Lung (tissue), 12 donors: ENCODE measurements around the gene SLC9A7. TPM values are rescaled to one million over a fixed set of nuclear protein-coding genes. Genes with fewer than 3 reads are reported as not detected.

Source experiments
- ATAC-seq: fragments of 200-7000 bp; cut with Tn5 transposase; one replicate; pipeline ENCODE4 v1.9.1; 2020; ENCODE audit warnings: moderate number of reproducible peaks; ENCODE audit not compliant: insufficient read depth, low FRiP score
- DNase-seq, 3 donors: peaks; one replicate each; pipeline ENCODE4 v3.0.0-alpha.2; 2013 to 2017
- H3K27ac ChIP-seq, 2 donors: one replicate each; pipeline ENCODE4 v1.5.1; 2013; ENCODE audit warnings: mild to moderate bottlenecking in 2 of 2, moderate library complexity in 2 of 2, control low read depth in 1 of 2, inconsistent platforms in 1 of 2, low read depth in 1 of 2, low read length in 1 of 2
- H3K27me3 ChIP-seq, 3 donors: one replicate each; pipeline ENCODE4 v1.5.1; 2013; ENCODE audit warnings: low read length in 2 of 3; ENCODE audit not compliant: control insufficient read depth in 3 of 3, insufficient read depth in 3 of 3
- H3K36me3 ChIP-seq, 4 donors: one replicate each; pipeline ENCODE4 v1.5.1; 2013; ENCODE audit warnings: low read length in 4 of 4, mild to moderate bottlenecking in 1 of 4, moderate library complexity in 1 of 4; ENCODE audit not compliant: control insufficient read depth in 4 of 4, insufficient read depth in 4 of 4
- H3K4me1 ChIP-seq, 5 donors: one replicate each; pipeline ENCODE4 v1.5.1; 2013; ENCODE audit warnings: low read length in 5 of 5, mild to moderate bottlenecking in 2 of 5, moderate library complexity in 1 of 5; ENCODE audit not compliant: control insufficient read depth in 5 of 5, insufficient read depth in 5 of 5
- H3K4me3 ChIP-seq: one replicate; pipeline ENCODE4 v1.5.1; 2013; ENCODE audit warnings: mild to moderate bottlenecking, control low read depth, moderate library complexity
- H3K9ac ChIP-seq, 2 donors: one replicate each; pipeline ENCODE4 v1.5.1; 2013; ENCODE audit warnings: low read length in 2 of 2, control low read depth in 1 of 2; ENCODE audit not compliant: insufficient read depth in 1 of 2
- H3K9me3 ChIP-seq, 4 donors: one replicate each; pipeline ENCODE4 v1.5.1; 2013; ENCODE audit warnings: low read length in 3 of 4, mild to moderate bottlenecking in 1 of 4, moderate library complexity in 1 of 4; ENCODE audit not compliant: control insufficient read depth in 4 of 4, insufficient read depth in 3 of 4
- WGBS, 2 donors: extraction: QIAGEN DNeasy Blood & Tissue Kit; methylation state at CpG; one replicate each; pipeline ENCODE4 v1.1.7; 2013; 5-methylcytosine and 5-hydroxymethylcytosine counted together
- polyA plus RNA-seq, 2 donors: library from polyadenylated mRNA; stranded (reverse); fragments of 200-250 nt; gene quantifications; one replicate each; pipeline ENCODE4 v1.2.1, GENCODE V29; 2013
- total RNA-seq, 2 donors: library from RNA; depleted of rRNA in 1 of 2; stranded (reverse); fragments of >200 nt in 1 of 2; gene quantifications; one replicate each; pipeline ENCODE4 v1.2.1, GENCODE V29; 2014 to 2021
- TF ChIP-seq, protein P1 (sequence below): IDR thresholded peaks from 2 replicates; pipeline ENCODE4 v1.5.1; 2012; ENCODE audit warnings: mild to moderate bottlenecking; ENCODE audit errors: control extremely low read depth, extremely low read depth
- donor health status: control.
- donor health status: control.
- donor health status: Bipolar disorder and iron deficiency.
- donor health status: healthy.
- donor health status: DM: yes; HTN: yes; CAD: no.

The SLC9A7 gene
- total and polyA plus RNA-seq, 4 donors: 1.2 to 6.9 (median 3.6) TPM

DNA sequence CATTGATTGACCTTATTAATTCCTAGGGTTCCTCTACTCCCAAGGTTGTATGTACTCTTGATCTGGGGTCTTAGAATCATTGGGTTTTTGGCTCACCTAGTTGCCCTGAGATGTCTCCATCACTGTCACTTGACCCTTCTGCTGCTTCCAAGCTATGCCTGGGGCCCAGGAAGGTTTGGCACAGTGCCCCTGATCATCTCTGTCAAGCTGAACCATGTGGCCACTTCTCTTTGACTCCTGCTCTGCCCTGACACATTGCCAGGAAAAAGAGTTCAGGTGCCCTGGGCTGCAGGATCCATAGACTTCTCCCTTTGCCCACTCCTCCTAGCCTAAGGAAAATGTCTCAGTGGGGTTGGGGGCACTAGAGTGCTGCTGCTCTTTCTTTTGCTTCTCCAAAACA, 189.3 kb downstream of the SLC9A7 start:
- H3K36me3 ChIP-seq: no peaks in the 10 kb centered on the region
- TF ChIP-seq, protein P1, sequence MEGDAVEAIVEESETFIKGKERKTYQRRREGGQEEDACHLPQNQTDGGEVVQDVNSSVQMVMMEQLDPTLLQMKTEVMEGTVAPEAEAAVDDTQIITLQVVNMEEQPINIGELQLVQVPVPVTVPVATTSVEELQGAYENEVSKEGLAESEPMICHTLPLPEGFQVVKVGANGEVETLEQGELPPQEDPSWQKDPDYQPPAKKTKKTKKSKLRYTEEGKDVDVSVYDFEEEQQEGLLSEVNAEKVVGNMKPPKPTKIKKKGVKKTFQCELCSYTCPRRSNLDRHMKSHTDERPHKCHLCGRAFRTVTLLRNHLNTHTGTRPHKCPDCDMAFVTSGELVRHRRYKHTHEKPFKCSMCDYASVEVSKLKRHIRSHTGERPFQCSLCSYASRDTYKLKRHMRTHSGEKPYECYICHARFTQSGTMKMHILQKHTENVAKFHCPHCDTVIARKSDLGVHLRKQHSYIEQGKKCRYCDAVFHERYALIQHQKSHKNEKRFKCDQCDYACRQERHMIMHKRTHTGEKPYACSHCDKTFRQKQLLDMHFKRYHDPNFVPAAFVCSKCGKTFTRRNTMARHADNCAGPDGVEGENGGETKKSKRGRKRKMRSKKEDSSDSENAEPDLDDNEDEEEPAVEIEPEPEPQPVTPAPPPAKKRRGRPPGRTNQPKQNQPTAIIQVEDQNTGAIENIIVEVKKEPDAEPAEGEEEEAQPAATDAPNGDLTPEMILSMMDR: no peak
- no peak overlapping the region for H3K9ac ChIP-seq
- H3K27me3 ChIP-seq: peaks cover 0 to 4% (median 2%) of the 10 kb centered on the region in 3 donors
- DNase-seq: no peak
- H3K4me3 ChIP-seq: no peak overlapping the region
- ATAC-seq: no peak
- no peak overlapping the region for H3K27ac ChIP-seq
- peaks cover 0 to 13% (median 0%) of the 10 kb centered on the region in 4 donors for H3K9me3 ChIP-seq
- H3K4me1 ChIP-seq: peaks cover 0 to 2% (median 0%) of the 10 kb centered on the region in 5 donors

DNA sequence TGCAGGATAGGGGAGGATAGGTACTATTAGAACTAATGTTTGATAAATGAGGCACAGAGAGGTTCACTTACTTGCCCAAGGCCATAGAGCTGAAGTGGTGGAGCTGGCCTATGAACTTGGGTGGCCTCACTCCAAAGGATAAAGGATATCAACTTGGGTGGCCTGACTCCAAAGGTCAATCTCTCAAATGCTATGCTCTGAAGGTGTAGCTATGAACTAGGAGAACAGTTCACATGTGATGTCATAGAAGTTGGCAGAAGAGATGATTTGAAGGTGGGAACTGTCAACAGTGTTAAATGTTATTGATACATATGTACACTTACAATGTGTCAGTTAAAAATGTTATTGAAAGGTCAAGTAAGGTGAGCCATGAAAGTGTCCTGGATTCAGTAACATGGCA, 191.5 kb downstream of the SLC9A7 start:
- Histone ChIP-seq H3K27me3 (peaks cover 0 to 3% (median 0%) of the 10 kb centered on the region in 3 donors), H3K4me1 (peaks cover 0 to 1% (median 0%) of the 10 kb centered on the region in 5 donors), H3K9ac (no peak overlapping the region), H3K36me3 (no peaks in the 10 kb centered on the region), H3K4me3 (no peak overlapping the region), H3K27ac (no peak overlapping the region), H3K9me3 (peaks cover 0 to 2% (median 0%) of the 10 kb centered on the region in 4 donors)
- DNase-seq: no peak
- TF ChIP-seq, protein P1: no peak
- no peak for ATAC-seq

DNA sequence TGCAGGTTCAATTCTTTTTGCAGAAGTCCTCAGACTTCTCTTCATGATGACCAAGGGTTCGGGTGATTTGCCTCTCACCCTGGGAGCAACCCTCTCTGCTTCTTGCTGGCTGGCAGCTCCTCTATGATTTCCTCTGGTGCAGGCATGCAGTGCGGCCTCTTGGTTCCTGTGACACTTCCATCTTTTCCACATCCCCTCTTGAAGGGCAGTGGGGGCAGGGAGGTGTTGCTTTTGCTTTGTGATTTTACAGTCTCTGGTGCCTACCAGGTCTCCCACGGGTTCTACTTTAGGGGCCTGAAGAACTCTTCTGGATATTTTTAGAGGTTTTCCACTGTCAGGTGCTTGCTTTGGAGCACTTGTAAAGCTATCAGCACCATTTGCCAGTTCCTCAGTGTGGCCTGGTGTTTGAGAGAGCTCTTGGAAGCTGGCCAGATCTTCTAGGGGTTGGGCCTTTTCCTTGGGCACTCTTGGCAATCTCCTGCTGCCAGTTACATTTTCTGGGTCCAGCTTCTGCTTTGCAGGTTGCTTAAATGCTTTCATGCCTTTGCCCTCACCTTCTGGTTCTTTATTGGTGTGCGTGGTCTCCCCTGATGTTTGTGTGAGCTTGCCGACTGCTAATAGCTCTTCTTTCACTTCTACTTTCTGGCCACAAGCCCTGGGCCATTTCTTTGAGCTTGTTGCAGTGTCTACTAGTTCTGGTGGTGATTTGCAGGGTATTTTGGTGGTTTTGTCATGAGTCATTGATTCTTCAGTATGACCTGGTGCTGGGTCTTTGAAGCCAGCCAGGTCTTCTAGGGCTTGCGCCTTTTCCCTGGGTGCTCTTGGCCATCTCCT, 196.9 kb downstream of the SLC9A7 start:
- no peak overlapping the region for H3K9ac ChIP-seq
- H3K27ac ChIP-seq: no peak overlapping the region
- WGBS, 2 donors: 24 to 59% methylated on average over 6 of the region's 6 CpGs
- TF ChIP-seq, protein P1: no peak
- no peak overlapping the region for H3K4me3 ChIP-seq
- H3K36me3 ChIP-seq: no peaks in the 10 kb centered on the region
- peak; percentile 62 for ATAC-seq
- H3K9me3 ChIP-seq: no peaks in the 10 kb centered on the region
- H3K27me3 ChIP-seq: peaks cover 0 to 2% (median 0%) of the 10 kb centered on the region in 3 donors
- no peak for DNase-seq
- peaks cover 0 to 3% (median 0%) of the 10 kb centered on the region in 5 donors for H3K4me1 ChIP-seq
